ENCODE results near the gene PFDN1.

GRCh38 chr5:140217299-140218026 lies 85.4 kb downstream of the PFDN1 start:
- TF ChIP-seq EZH2 (IDR thresholded peaks at IDR 0.05): no peak
- TF ChIP-seq POLR2AphosphoS5 (IDR thresholded peaks at IDR 0.05; ENCODE audit: borderline replicate concordance, low read depth, low read length): no peak
